K562 (cell line): ENCODE measurements around the gene IFT81. TPM values are rescaled to one million over a fixed set of nuclear protein-coding genes. Genes with fewer than 3 reads are reported as not detected.

Experiments
- ARID1B ChIP-seq: fragments of 450-650 bp; IDR thresholded peaks from 2 replicates; pipeline ENCODE4 v1.6.1; 2016; ENCODE audit warnings: antibody characterized with exemption, mild to moderate bottlenecking, inconsistent platforms
- CBFA2T2 ChIP-seq: fragments of 450-650 bp; conservative IDR thresholded peaks from 2 replicates; pipeline ENCODE4 v1.6.1; 2017; ENCODE audit warnings: mild to moderate bottlenecking
- KLF13 ChIP-seq: fragments of 450-650 bp; IDR thresholded peaks from 2 replicates; pipeline ENCODE4 v1.6.1; 2016; ENCODE audit warnings: missing genetic modification characterization, low read depth, mild to moderate bottlenecking, missing compliant biosample characterization, moderate library complexity, borderline replicate concordance
- MXI1 ChIP-seq: IDR thresholded peaks from 2 replicates; pipeline ENCODE4 v1.6.1; 2011; ENCODE audit warnings: low read depth, mild to moderate bottlenecking, improper control_type of control experiment, low read length
- NEUROD1 ChIP-seq: fragments of 150-350 bp; IDR thresholded peaks from 2 replicates; pipeline ENCODE4 v1.6.1; 2014; ENCODE audit warnings: borderline replicate concordance, low read length, low read depth; ENCODE audit not compliant: partially characterized antibody
- RB1 ChIP-seq: fragments of 450-650 bp; IDR thresholded peaks from 2 replicates; pipeline ENCODE4 v1.6.1; 2017; ENCODE audit warnings: low read depth, mild to moderate bottlenecking
- RBM39 ChIP-seq: fragments of 200-400 bp; formaldehyde crosslinking; optimal IDR thresholded peaks from 2 replicates; pipeline ENCODE3; 2018; ENCODE audit warnings: low read depth, low read length
- SMARCB1 ChIP-seq: IDR thresholded peaks from 2 replicates; pipeline ENCODE4 v1.6.1; 2011; ENCODE audit warnings: improper control_type of control experiment, low read depth; ENCODE audit not compliant: insufficient read length
- polyA plus RNA-seq, 8 experiments: library from polyadenylated mRNA; depleted of rRNA in 4 of 8; stranded (reverse) in 5 of 8; unstranded in 3 of 8; fragments of >200 nt; fragmentation: Nextera tagmentation in 2 of 8; fragmentation: Illumina TruSeq in 1 of 8; extraction: Ambion mirVana in 2 of 8; extraction: Trizol in 1 of 8; gene quantifications; 2 replicates each; pipeline versions ENCODE4 v1.2.1 to v1.2.3, GENCODE V29; 2011 to 2014; ENCODE audit warnings: inconsistent platforms in 1 of 8, missing spikeins in 1 of 8
- total RNA-seq, 7 experiments: library from RNA; depleted of rRNA in 6 of 7; stranded (reverse); fragments of >200 nt in 6 of 7; fragmentation: Illumina TruSeq in 2 of 7; extraction: Trizol in 2 of 7; gene quantifications; 2 replicates each; pipeline versions ENCODE4 v1.2.1 to v1.2.3, GENCODE V29; 2011 to 2021; ENCODE audit warnings: low replicate concordance in 1 of 7
- TF ChIP-seq, protein P1 (sequence below): sonication (generic); formaldehyde crosslinking; IDR thresholded peaks from 2 replicates; pipeline ENCODE4 v1.8.0; 2023; ENCODE audit warnings: mild to moderate bottlenecking, missing genetic modification reagents
- TF ChIP-seq, protein P2 (sequence below): fragments of 450-650 bp; IDR thresholded peaks from 2 replicates; pipeline ENCODE4 v1.6.1; 2016
- TF ChIP-seq, protein P3 (sequence below), 2 experiments: IDR thresholded peaks in 1 of 2; conservative IDR thresholded peaks in 1 of 2; 2 replicates each; pipeline ENCODE4 v1.6.1; 2016; ENCODE audit warnings: low read depth in 2 of 2, mild to moderate bottlenecking in 1 of 2, missing compliant biosample characterization in 1 of 2, missing genetic modification characterization in 1 of 2, moderate library complexity in 1 of 2
- TF ChIP-seq, protein P4 (sequence below): IDR thresholded peaks from 2 replicates; pipeline ENCODE4 v1.6.1; 2016; ENCODE audit warnings: missing genetic modification characterization, missing compliant biosample characterization
- TF ChIP-seq, protein P5 (sequence below), 3 experiments: IDR thresholded peaks in 2 of 3; conservative IDR thresholded peaks in 1 of 3; 2 replicates each; pipeline ENCODE4 v1.5.1; 2011 to 2012; ENCODE audit warnings: low read length in 3 of 3, mild to moderate bottlenecking in 3 of 3, control low read depth in 2 of 3, improper control_type of control experiment in 1 of 3, inconsistent platforms in 1 of 3, low read depth in 1 of 3, mixed read lengths in 1 of 3, moderate library complexity in 1 of 3; ENCODE audit not compliant: insufficient read depth in 2 of 3
- TF ChIP-seq, protein P6 (sequence below), 2 experiments: fragments of 450-650 bp; IDR thresholded peaks; 2 replicates each; pipeline ENCODE4 v1.6.1; 2016

IFT81 gene
- total and polyA plus RNA-seq, 9 of the 15 experiments (the other 6 are each of a cell fraction or from before 2014, with no cell fraction given), result 2.8 to 11.9 (median 7.9) TPM

DNA sequence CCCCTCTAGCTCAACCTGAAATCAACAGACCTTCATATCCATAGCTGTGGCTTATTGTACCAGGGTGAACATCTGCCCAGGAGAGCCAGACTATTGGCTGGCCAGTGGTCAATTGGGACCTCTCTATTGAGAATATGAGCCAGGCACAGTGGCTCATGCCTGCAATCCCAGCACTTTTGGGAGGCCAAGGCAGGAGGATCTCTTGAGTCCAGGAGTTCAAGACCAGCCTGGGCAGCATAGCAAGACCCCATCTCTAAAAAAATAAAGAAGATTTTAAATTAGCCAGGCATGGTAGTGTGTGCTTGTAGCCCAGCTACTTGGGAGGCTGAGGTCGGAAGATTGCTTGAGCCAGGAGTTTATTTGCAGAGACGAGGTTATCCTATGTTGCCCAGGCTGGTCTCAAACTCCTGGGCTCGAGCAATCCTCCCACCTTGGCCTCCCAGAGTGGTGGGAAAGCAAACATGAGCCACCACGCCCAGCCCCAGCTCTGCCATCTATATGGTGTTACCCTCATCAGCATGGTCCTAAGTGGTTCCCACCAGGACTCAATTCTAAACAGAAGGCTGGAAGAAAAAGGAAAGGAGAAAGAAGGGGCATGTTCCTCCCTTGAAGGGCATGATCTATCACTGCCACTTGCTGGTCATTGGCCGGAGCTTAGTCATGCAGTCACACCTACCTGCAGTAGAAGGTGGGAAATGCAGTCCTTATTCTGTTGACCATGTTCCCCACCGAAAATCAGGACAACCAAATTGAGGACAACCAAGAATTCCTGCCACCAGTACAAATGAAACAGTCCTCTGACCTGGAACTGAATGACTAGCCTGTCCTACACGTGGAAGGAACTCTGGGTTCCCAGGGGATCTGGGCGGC lies 33.7 kb upstream of the IFT81 start (continued):
- TF ChIP-seq, protein P1, sequence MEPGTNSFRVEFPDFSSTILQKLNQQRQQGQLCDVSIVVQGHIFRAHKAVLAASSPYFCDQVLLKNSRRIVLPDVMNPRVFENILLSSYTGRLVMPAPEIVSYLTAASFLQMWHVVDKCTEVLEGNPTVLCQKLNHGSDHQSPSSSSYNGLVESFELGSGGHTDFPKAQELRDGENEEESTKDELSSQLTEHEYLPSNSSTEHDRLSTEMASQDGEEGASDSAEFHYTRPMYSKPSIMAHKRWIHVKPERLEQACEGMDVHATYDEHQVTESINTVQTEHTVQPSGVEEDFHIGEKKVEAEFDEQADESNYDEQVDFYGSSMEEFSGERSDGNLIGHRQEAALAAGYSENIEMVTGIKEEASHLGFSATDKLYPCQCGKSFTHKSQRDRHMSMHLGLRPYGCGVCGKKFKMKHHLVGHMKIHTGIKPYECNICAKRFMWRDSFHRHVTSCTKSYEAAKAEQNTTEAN (CRISPR knock-in tag), result no peak
- TF ChIP-seq, protein P2, sequence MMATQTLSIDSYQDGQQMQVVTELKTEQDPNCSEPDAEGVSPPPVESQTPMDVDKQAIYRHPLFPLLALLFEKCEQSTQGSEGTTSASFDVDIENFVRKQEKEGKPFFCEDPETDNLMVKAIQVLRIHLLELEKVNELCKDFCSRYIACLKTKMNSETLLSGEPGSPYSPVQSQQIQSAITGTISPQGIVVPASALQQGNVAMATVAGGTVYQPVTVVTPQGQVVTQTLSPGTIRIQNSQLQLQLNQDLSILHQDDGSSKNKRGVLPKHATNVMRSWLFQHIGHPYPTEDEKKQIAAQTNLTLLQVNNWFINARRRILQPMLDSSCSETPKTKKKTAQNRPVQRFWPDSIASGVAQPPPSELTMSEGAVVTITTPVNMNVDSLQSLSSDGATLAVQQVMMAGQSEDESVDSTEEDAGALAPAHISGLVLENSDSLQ, result peak; percentile 66; the same call in 1 of the 2 replicates
- no peak for TF ChIP-seq CBFA2T2
- no peak for TF ChIP-seq RBM39
- TF ChIP-seq NEUROD1, result no peak
- TF ChIP-seq SMARCB1, result no peak
- TF ChIP-seq, protein P3, sequence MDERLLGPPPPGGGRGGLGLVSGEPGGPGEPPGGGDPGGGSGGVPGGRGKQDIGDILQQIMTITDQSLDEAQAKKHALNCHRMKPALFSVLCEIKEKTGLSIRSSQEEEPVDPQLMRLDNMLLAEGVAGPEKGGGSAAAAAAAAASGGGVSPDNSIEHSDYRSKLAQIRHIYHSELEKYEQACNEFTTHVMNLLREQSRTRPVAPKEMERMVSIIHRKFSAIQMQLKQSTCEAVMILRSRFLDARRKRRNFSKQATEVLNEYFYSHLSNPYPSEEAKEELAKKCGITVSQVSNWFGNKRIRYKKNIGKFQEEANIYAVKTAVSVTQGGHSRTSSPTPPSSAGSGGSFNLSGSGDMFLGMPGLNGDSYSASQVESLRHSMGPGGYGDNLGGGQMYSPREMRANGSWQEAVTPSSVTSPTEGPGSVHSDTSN (CRISPR knock-in tag; IDR thresholded peaks at IDR 0.05; ENCODE audit: low read depth), result no peak
- TF ChIP-seq, protein P3 (tag; conservative IDR thresholded peaks at IDR 0.05; ENCODE audit: low read depth), result 0 out of 2 replicates have a peak, but pooled peaks have one; percentile 23
- no peak for TF ChIP-seq ARID1B
- no peak for TF ChIP-seq KLF13 (tag)
- TF ChIP-seq RB1, result no peak
- TF ChIP-seq, protein P4, sequence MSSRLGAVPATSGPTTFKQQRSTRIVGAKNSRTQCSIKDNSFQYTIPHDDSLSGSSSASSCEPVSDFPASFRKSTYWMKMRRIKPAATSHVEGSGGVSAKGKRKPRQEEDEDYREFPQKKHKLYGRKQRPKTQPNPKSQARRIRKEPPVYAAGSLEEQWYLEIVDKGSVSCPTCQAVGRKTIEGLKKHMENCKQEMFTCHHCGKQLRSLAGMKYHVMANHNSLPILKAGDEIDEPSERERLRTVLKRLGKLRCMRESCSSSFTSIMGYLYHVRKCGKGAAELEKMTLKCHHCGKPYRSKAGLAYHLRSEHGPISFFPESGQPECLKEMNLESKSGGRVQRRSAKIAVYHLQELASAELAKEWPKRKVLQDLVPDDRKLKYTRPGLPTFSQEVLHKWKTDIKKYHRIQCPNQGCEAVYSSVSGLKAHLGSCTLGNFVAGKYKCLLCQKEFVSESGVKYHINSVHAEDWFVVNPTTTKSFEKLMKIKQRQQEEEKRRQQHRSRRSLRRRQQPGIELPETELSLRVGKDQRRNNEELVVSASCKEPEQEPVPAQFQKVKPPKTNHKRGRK (tag), result no peak
- no peak for TF ChIP-seq MXI1
- TF ChIP-seq, protein P5, sequence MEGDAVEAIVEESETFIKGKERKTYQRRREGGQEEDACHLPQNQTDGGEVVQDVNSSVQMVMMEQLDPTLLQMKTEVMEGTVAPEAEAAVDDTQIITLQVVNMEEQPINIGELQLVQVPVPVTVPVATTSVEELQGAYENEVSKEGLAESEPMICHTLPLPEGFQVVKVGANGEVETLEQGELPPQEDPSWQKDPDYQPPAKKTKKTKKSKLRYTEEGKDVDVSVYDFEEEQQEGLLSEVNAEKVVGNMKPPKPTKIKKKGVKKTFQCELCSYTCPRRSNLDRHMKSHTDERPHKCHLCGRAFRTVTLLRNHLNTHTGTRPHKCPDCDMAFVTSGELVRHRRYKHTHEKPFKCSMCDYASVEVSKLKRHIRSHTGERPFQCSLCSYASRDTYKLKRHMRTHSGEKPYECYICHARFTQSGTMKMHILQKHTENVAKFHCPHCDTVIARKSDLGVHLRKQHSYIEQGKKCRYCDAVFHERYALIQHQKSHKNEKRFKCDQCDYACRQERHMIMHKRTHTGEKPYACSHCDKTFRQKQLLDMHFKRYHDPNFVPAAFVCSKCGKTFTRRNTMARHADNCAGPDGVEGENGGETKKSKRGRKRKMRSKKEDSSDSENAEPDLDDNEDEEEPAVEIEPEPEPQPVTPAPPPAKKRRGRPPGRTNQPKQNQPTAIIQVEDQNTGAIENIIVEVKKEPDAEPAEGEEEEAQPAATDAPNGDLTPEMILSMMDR (IDR thresholded peaks at IDR 0.05 in 2 of 3, conservative IDR thresholded peaks at IDR 0.05 in 1 of 3; ENCODE audit: insufficient read depth in 2 of 3, low read depth in 1 of 3, low read length in 3 of 3), result 0 out of 6 replicates have a peak, but pooled peaks of 1 of the 3 experiments have one; percentile 12
- TF ChIP-seq, protein P6, sequence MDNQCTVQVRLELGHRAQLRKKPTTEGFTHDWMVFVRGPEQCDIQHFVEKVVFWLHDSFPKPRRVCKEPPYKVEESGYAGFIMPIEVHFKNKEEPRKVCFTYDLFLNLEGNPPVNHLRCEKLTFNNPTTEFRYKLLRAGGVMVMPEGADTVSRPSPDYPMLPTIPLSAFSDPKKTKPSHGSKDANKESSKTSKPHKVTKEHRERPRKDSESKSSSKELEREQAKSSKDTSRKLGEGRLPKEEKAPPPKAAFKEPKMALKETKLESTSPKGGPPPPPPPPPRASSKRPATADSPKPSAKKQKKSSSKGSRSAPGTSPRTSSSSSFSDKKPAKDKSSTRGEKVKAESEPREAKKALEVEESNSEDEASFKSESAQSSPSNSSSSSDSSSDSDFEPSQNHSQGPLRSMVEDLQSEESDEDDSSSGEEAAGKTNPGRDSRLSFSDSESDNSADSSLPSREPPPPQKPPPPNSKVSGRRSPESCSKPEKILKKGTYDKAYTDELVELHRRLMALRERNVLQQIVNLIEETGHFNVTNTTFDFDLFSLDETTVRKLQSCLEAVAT (IDR thresholded peaks at IDR 0.05), result no peak
